ENCODE data around the gene KNDC1. TPM values are rescaled to one million over a fixed set of nuclear protein-coding genes. Genes with fewer than 3 reads are reported as not detected.

KNDC1 gene
- polyA plus RNA-seq, 4 donors, result 0.37 to 18.6 TPM; not detected in 2

DNA sequence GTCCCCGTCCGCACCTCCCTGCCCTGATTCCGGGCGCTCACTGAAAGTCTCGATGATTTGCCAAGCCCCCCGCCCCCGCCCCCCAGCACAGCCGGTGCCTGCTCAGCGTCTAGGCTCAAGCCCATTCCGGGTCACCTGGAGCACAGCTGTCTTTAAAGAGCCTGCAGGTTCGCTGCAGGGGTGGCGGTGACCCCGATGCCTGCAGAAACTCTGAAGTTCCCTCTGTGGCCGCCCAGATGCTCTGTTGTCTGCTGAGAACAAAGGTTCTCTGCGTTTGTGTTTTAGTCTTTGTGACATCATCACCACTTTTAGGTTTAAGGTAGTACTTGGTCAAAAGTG is 78.4 kb downstream of the KNDC1 start:
- Histone ChIP-seq H3K9me3 (ENCODE audit: control insufficient read depth in 2 of 2, insufficient read depth in 1 of 2, low read depth in 1 of 2, low read length in 1 of 2) (no peaks in the 10 kb centered on the region), H3K4me1 (ENCODE audit: control insufficient read depth in 3 of 3, insufficient read depth in 2 of 3, low read depth in 1 of 3, low read length in 2 of 3) (peaks cover 0 to 50% (median 0%) of the 10 kb centered on the region in 3 donors), H3K27me3 (ENCODE audit: control insufficient read depth in 3 of 3, insufficient read depth in 3 of 3, low read length in 3 of 3) (peaks cover 31 to 57% (median 40%) of the 10 kb centered on the region in 3 donors), H3K36me3 (ENCODE audit: control insufficient read depth in 3 of 3, insufficient read depth in 2 of 3, low read depth in 1 of 3, low read length in 3 of 3) (no peaks in the 10 kb centered on the region), H3K27ac (ENCODE audit: low read depth in 1 of 3, low read length in 2 of 3) (no peak overlapping the region), H3K4me3 (ENCODE audit: low read depth in 1 of 3, low read length in 3 of 3) (no peak overlapping the region)
- 20 to 32% (median 28%) methylated on average over 15 of the region's 15 CpGs for WGBS, 3 donors
- FAIRE-seq (no peak), DNase-seq (no peak)

DNA sequence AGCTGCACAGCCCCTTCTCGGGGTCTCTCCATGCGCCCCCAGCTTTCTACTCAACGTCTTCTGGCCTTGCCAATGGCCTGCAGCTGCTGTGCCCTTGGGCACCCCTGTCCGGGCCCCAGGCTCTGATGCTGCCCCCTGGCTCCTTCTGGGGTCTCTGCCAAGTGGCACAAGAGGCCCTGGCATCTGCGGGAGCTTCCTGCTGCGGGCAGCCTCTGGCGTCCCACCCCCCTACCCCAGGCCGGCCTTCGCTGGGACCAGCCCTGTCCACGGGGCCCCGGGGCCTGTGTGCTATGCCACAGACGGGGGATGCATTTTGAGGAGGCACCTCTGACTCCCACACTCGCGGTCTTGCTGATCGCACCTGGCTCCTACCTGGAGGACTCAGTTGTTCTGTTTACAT is 80.0 kb downstream of the KNDC1 start:
- H3K9me3 ChIP-seq (ENCODE audit: control insufficient read depth in 2 of 2, insufficient read depth in 1 of 2, low read depth in 1 of 2, low read length in 1 of 2), result no peaks in the 10 kb centered on the region
- H3K27ac ChIP-seq (ENCODE audit: low read depth in 1 of 3, low read length in 2 of 3), result no peak overlapping the region
- no peaks in the 10 kb centered on the region for H3K36me3 ChIP-seq (ENCODE audit: control insufficient read depth in 3 of 3, insufficient read depth in 2 of 3, low read depth in 1 of 3, low read length in 3 of 3)
- WGBS, 3 donors, result 76 to 85% (median 78%) methylated on average over 14 to 15 of the region's 15 CpGs
- H3K27me3 ChIP-seq (ENCODE audit: control insufficient read depth in 3 of 3, insufficient read depth in 3 of 3, low read length in 3 of 3), result peaks cover 31 to 48% (median 35%) of the 10 kb centered on the region in 3 donors
- peaks cover 0 to 60% (median 0%) of the 10 kb centered on the region in 3 donors for H3K4me1 ChIP-seq (ENCODE audit: control insufficient read depth in 3 of 3, insufficient read depth in 2 of 3, low read depth in 1 of 3, low read length in 2 of 3)
- no peak overlapping the region for H3K4me3 ChIP-seq (ENCODE audit: low read depth in 1 of 3, low read length in 3 of 3)
- no peak for FAIRE-seq
- DNase-seq, result no peak

DNA sequence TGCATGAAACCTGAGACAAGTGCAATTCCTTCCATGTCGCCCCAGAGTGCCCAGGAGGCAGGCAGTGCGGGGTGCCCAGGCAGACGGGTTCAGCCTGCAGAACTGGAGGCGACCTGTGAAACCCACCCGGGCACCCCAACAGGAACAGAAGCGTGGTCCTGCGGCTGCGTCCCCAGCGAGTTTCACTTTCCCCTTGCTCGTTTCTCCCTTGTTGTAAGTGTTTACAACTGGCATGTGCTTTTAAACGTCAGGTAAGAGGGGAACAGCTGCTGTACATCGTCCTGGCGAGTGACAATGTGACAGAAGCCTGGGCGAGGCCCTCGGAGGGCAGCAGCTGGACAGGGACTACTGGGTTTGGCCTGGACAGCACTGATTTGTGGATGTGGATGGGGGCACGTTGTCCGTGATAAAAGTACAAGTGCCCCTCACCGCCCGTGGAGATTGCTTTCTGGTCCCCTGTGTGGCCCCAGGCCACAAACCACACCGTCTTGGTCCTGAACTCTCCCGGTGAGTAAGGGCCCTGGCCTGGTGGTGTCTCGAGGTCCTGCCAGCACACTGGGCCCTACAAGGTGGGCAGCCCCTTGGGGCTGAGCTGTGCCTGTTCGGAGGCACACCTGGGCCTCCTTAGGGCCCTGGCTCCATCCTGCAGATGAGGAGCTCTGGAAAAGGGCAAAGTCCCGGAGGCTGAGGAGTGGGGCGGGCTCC is 81.6 kb downstream of the KNDC1 start:
- 14 to 38% (median 20%) methylated on average over 25 of the region's 25 CpGs for WGBS, 3 donors
- Histone ChIP-seq H3K27ac (ENCODE audit: low read depth in 1 of 3, low read length in 2 of 3) (peak overlapping the region in 1 of 3 donors; percentile 33), H3K4me1 (ENCODE audit: control insufficient read depth in 3 of 3, insufficient read depth in 2 of 3, low read depth in 1 of 3, low read length in 2 of 3) (peaks cover 0 to 71% (median 0%) of the 10 kb centered on the region in 3 donors), H3K9me3 (ENCODE audit: control insufficient read depth in 2 of 2, insufficient read depth in 1 of 2, low read depth in 1 of 2, low read length in 1 of 2) (no peaks in the 10 kb centered on the region), H3K4me3 (ENCODE audit: low read depth in 1 of 3, low read length in 3 of 3) (peak overlapping the region in 1 of 3 donors; percentile 20), H3K36me3 (ENCODE audit: control insufficient read depth in 3 of 3, insufficient read depth in 2 of 3, low read depth in 1 of 3, low read length in 3 of 3) (no peaks in the 10 kb centered on the region), H3K27me3 (ENCODE audit: control insufficient read depth in 3 of 3, insufficient read depth in 3 of 3, low read length in 3 of 3) (peaks cover 20 to 32% (median 26%) of the 10 kb centered on the region in 3 donors)
- FAIRE-seq (no peak), DNase-seq (peak in 1 of 2 donors; percentile 69)

GRCh38 chr10:133242611-133243356 is 82.8 kb downstream of the KNDC1 start:
- 54 to 80% (median 65%) methylated on average over 27 of the region's 27 CpGs for WGBS, 3 donors
- H3K4me1 ChIP-seq (ENCODE audit: control insufficient read depth in 3 of 3, insufficient read depth in 2 of 3, low read depth in 1 of 3, low read length in 2 of 3), result peaks cover 0 to 70% (median 0%) of the 10 kb centered on the region in 3 donors
- FAIRE-seq (no peak), DNase-seq (no peak)
- H3K9me3 ChIP-seq (ENCODE audit: control insufficient read depth in 2 of 2, insufficient read depth in 1 of 2, low read depth in 1 of 2, low read length in 1 of 2), result no peaks in the 10 kb centered on the region
- H3K4me3 ChIP-seq (ENCODE audit: low read depth in 1 of 3, low read length in 3 of 3), result no peak overlapping the region
- peaks cover 10 to 23% (median 16%) of the 10 kb centered on the region in 3 donors for H3K27me3 ChIP-seq (ENCODE audit: control insufficient read depth in 3 of 3, insufficient read depth in 3 of 3, low read length in 3 of 3)
- H3K27ac ChIP-seq (ENCODE audit: low read depth in 1 of 3, low read length in 2 of 3), result no peak overlapping the region
- no peaks in the 10 kb centered on the region for H3K36me3 ChIP-seq (ENCODE audit: control insufficient read depth in 3 of 3, insufficient read depth in 2 of 3, low read depth in 1 of 3, low read length in 3 of 3)

GRCh38 chr10:133243593-133243992 is 83.6 kb downstream of the KNDC1 start:
- DNase-seq, result no peak
- no peak overlapping the region for H3K4me3 ChIP-seq (ENCODE audit: low read depth in 1 of 3, low read length in 3 of 3)
- peaks cover 4 to 16% (median 15%) of the 10 kb centered on the region in 3 donors for H3K27me3 ChIP-seq (ENCODE audit: control insufficient read depth in 3 of 3, insufficient read depth in 3 of 3, low read length in 3 of 3)
- no peaks in the 10 kb centered on the region for H3K36me3 ChIP-seq (ENCODE audit: control insufficient read depth in 3 of 3, insufficient read depth in 2 of 3, low read depth in 1 of 3, low read length in 3 of 3)
- 60 to 77% (median 74%) methylated on average over 14 of the region's 14 CpGs for WGBS, 3 donors
- no peak for FAIRE-seq
- no peak overlapping the region for H3K27ac ChIP-seq (ENCODE audit: low read depth in 1 of 3, low read length in 2 of 3)
- H3K9me3 ChIP-seq (ENCODE audit: control insufficient read depth in 2 of 2, insufficient read depth in 1 of 2, low read depth in 1 of 2, low read length in 1 of 2), result no peaks in the 10 kb centered on the region
- H3K4me1 ChIP-seq (ENCODE audit: control insufficient read depth in 3 of 3, insufficient read depth in 2 of 3, low read depth in 1 of 3, low read length in 2 of 3), result peaks cover 0 to 63% (median 0%) of the 10 kb centered on the region in 3 donors

DNA sequence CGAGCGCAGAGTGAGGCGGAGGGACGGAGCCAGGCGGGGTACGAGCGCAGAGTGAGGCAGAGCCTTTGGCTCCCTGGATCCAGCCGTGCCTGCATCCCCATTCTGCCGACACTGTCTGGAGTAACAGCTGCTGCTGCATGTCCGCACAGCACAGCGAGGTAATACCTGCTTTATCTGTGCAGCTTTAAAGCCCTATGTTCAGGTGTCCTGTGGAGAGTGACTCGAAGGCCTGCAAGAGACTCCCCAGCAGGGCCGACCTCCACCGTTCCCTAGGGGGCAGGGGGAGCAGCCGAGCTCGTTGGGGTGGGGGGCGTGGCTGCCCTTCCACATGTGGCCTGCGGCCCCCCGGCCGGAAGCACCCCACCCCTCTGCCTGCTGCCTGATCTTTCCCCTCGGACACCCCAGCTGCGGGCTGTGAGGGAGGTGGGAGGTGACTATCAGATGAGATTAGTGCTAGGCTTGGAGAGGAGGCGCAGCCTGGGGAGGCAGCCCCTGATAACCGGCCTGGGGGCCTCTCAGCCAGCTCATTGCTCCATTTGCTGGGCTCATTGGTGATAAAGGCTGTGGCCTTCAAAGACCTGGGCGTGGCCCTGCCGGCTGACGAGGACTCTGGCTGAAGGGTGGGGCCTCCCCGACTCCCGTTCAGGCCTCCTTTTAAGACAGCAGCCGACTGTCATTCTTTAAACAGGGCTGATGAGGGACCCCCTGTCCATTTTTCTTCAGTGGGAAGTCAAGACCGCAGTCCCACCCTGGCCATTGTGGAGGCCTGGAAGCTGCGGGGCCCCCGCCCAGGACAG is 85.6 kb downstream of the KNDC1 start:
- FAIRE-seq (no peak), DNase-seq (peak; percentile 74 to 93)
- Histone ChIP-seq H3K4me3 (ENCODE audit: low read depth in 1 of 3, low read length in 3 of 3) (no peak overlapping the region), H3K36me3 (ENCODE audit: control insufficient read depth in 3 of 3, insufficient read depth in 2 of 3, low read depth in 1 of 3, low read length in 3 of 3) (no peaks in the 10 kb centered on the region), H3K27me3 (ENCODE audit: control insufficient read depth in 3 of 3, insufficient read depth in 3 of 3, low read length in 3 of 3) (peaks cover 0 to 12% (median 4%) of the 10 kb centered on the region in 3 donors), H3K9me3 (ENCODE audit: control insufficient read depth in 2 of 2, insufficient read depth in 1 of 2, low read depth in 1 of 2, low read length in 1 of 2) (no peaks in the 10 kb centered on the region), H3K4me1 (ENCODE audit: control insufficient read depth in 3 of 3, insufficient read depth in 2 of 3, low read depth in 1 of 3, low read length in 2 of 3) (peaks cover 0 to 62% (median 0%) of the 10 kb centered on the region in 3 donors), H3K27ac (ENCODE audit: low read depth in 1 of 3, low read length in 2 of 3) (peak overlapping the region in 1 of 3 donors; percentile 53)
- 17 to 45% (median 36%) methylated on average over 33 of the region's 33 CpGs for WGBS, 3 donors

- Histone ChIP-seq H3K36me3 (ENCODE audit: control insufficient read depth in 3 of 3, insufficient read depth in 2 of 3, low read depth in 1 of 3, low read length in 3 of 3) (no peaks in the 10 kb centered on the region), H3K27me3 (ENCODE audit: control insufficient read depth in 3 of 3, insufficient read depth in 3 of 3, low read length in 3 of 3) (peaks cover 0 to 8% (median 4%) of the 10 kb centered on the region in 3 donors), H3K4me3 (ENCODE audit: low read depth in 1 of 3, low read length in 3 of 3) (no peak overlapping the region), H3K4me1 (ENCODE audit: control insufficient read depth in 3 of 3, insufficient read depth in 2 of 3, low read depth in 1 of 3, low read length in 2 of 3) (peaks cover 0 to 56% (median 0%) of the 10 kb centered on the region in 3 donors), H3K9me3 (ENCODE audit: control insufficient read depth in 2 of 2, insufficient read depth in 1 of 2, low read depth in 1 of 2, low read length in 1 of 2) (no peaks in the 10 kb centered on the region), H3K27ac (ENCODE audit: low read depth in 1 of 3, low read length in 2 of 3) (peak overlapping the region in 1 of 3 donors; percentile 53)
- FAIRE-seq, result no peak
- WGBS, 3 donors, result 18 to 44% (median 38%) methylated on average over 12 of the region's 12 CpGs
- DNase-seq, result no peak
These were observed 86.2 kb downstream of the KNDC1 start for GRCh38 chr10:133246236-133246626.

Measured in small intestine (tissue), 7 donors.